ENCODE results near the gene GPR150.

The GPR150 gene

DNA sequence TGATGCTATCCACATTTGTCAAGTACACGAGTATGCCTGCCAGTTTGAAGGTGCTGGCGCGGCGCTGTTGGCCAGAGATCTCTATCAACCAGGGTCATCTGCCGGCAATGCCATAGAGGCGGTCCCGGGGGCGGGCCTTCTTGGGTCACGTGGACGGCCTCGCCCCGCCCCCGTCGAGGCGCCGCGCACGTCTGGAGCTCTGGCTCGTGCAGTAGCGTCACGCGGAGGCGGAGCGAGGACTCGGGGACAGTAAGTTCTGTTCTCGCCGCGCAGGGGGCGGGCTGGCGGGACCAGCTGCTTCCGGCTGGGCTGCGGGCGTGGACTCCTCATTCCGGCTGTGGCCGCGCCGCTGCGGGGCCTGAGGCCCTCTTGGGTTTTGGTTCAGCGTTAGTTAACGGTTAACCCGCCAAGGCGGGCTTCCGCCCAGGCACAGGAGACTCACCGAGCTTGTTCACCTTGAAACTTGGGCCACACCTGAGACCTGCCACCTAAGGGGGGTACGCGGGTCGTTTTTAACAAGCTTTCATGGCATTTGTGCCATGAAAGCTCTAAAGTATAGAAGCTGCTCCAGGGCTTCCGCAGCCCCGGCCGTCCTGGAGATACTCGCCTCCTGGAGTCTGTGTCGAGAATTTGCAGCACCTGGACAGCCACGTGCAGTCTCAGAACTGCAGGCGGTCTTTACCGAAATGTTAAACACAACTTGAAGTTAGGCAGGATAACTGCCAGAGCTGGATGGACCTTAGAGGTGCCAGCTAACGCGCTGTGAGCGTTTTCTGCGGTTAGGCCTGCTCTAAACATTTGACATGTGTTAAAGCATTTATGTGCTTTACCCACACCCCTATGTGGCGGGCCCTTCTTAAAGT lies 26.9 kb downstream of the GPR150 start, which contains the start of gene RFESD:
Gene RFESD (plus strand): TSS at position 209 of the 863 bp plus-strand sequence. CDS start 5,495 bp downstream, outside the sequence.
- H3K4me1 ChIP-seq (ENCODE audit: control insufficient read depth, low read length): peaks cover 30% of the 10 kb centered on the region
- H3K79me2 ChIP-seq (ENCODE audit: control insufficient read depth, low read length): no peaks in the 10 kb centered on the region
- H4K20me1 ChIP-seq (ENCODE audit: control insufficient read depth, insufficient read depth, low read depth, low read length): no peaks in the 10 kb centered on the region
- H3K27ac ChIP-seq (ENCODE audit: low read depth, low read length): peak within 1 kb of the TSS; percentile 45
- H3F3A ChIP-seq (ENCODE audit: control insufficient read depth, insufficient read depth): no peaks in the 10 kb centered on the region
- peak within 1 kb of the TSS; percentile 75 for H3K4me3 ChIP-seq (ENCODE audit: low read length)
- peak within 1 kb of the TSS; percentile 71 for H3K4me2 ChIP-seq (ENCODE audit: low read length)
- H3K36me3 ChIP-seq (ENCODE audit: control insufficient read depth, low read length): no peaks in the 10 kb centered on the region
- H3K27me3 ChIP-seq (ENCODE audit: control insufficient read depth, low read length): no peaks in the 10 kb centered on the region
- H3K9me2 ChIP-seq (replicated peaks; ENCODE audit: control insufficient read depth, low read length): no peaks in the 10 kb centered on the region
- TF ChIP-seq, protein P1, sequence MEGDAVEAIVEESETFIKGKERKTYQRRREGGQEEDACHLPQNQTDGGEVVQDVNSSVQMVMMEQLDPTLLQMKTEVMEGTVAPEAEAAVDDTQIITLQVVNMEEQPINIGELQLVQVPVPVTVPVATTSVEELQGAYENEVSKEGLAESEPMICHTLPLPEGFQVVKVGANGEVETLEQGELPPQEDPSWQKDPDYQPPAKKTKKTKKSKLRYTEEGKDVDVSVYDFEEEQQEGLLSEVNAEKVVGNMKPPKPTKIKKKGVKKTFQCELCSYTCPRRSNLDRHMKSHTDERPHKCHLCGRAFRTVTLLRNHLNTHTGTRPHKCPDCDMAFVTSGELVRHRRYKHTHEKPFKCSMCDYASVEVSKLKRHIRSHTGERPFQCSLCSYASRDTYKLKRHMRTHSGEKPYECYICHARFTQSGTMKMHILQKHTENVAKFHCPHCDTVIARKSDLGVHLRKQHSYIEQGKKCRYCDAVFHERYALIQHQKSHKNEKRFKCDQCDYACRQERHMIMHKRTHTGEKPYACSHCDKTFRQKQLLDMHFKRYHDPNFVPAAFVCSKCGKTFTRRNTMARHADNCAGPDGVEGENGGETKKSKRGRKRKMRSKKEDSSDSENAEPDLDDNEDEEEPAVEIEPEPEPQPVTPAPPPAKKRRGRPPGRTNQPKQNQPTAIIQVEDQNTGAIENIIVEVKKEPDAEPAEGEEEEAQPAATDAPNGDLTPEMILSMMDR (IDR thresholded peaks at IDR 0.05; ENCODE audit: low read depth, low read length, poor library complexity, severe bottlenecking): no peak
- TF ChIP-seq EZH2phosphoT487 (IDR thresholded peaks at IDR 0.05; ENCODE audit: borderline replicate concordance, low read length): no peak
- H3K9me3 ChIP-seq (ENCODE audit: control insufficient read depth, insufficient read depth, low read length): no peaks in the 10 kb centered on the region

- H3K36me3 ChIP-seq (ENCODE audit: control insufficient read depth, low read length): no peaks in the 10 kb centered on the region
- H3K9me3 ChIP-seq (ENCODE audit: control insufficient read depth, insufficient read depth, low read length): no peaks in the 10 kb centered on the region
- H3K27me3 ChIP-seq (ENCODE audit: control insufficient read depth, low read length): no peaks in the 10 kb centered on the region
- peak overlapping the region; percentile 75 for H3K4me3 ChIP-seq (ENCODE audit: low read length)
- TF ChIP-seq, protein P1 (IDR thresholded peaks at IDR 0.05; ENCODE audit: low read depth, low read length, poor library complexity, severe bottlenecking): no peak
- TF ChIP-seq EZH2phosphoT487 (IDR thresholded peaks at IDR 0.05; ENCODE audit: borderline replicate concordance, low read length): no peak
- H3K27ac ChIP-seq (ENCODE audit: low read depth, low read length): no peak overlapping the region
- H3F3A ChIP-seq (ENCODE audit: control insufficient read depth, insufficient read depth): no peaks in the 10 kb centered on the region
- H3K9me2 ChIP-seq (replicated peaks; ENCODE audit: control insufficient read depth, low read length): no peaks in the 10 kb centered on the region
- H4K20me1 ChIP-seq (ENCODE audit: control insufficient read depth, insufficient read depth, low read depth, low read length): no peaks in the 10 kb centered on the region
- H3K4me2 ChIP-seq (ENCODE audit: low read length): peak overlapping the region; percentile 71
- H3K4me1 ChIP-seq (ENCODE audit: control insufficient read depth, low read length): peaks cover 30% of the 10 kb centered on the region
- H3K79me2 ChIP-seq (ENCODE audit: control insufficient read depth, low read length): no peaks in the 10 kb centered on the region
These were observed 28.3 kb downstream of the GPR150 start for GRCh38 chr5:95647886-95648860.

DNA sequence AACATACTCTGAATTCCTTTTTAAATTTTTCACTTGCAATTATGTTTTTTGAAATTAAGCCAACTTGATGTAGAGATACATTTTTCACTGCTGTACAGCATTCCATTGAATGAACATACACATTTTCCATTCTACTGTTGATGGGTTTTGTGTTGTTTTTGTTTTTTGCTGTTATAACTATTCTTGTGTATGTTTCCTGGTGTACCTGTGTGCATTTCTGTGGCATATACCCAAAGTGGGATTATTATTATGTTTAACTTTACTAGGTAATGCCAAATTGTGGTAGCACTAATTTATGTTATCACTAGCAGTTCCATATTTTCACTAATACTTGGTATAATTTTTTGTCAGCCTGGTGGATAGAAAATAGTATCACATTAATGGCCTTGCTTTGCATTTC lies 29.4 kb downstream of the GPR150 start:
- no peaks in the 10 kb centered on the region for H3K9me3 ChIP-seq (ENCODE audit: control insufficient read depth, insufficient read depth, low read length)
- H3K4me2 ChIP-seq (ENCODE audit: low read length): no peak overlapping the region
- no peaks in the 10 kb centered on the region for H3K36me3 ChIP-seq (ENCODE audit: control insufficient read depth, low read length)
- no peaks in the 10 kb centered on the region for H3F3A ChIP-seq (ENCODE audit: control insufficient read depth, insufficient read depth)
- H3K27me3 ChIP-seq (ENCODE audit: control insufficient read depth, low read length): no peaks in the 10 kb centered on the region
- H3K79me2 ChIP-seq (ENCODE audit: control insufficient read depth, low read length): no peaks in the 10 kb centered on the region
- no peaks in the 10 kb centered on the region for H4K20me1 ChIP-seq (ENCODE audit: control insufficient read depth, insufficient read depth, low read depth, low read length)
- no peaks in the 10 kb centered on the region for H3K9me2 ChIP-seq (replicated peaks; ENCODE audit: control insufficient read depth, low read length)
- H3K4me3 ChIP-seq (ENCODE audit: low read length): no peak overlapping the region
- H3K4me1 ChIP-seq (ENCODE audit: control insufficient read depth, low read length): peaks cover 26% of the 10 kb centered on the region
- no peak overlapping the region for H3K27ac ChIP-seq (ENCODE audit: low read depth, low read length)
- TF ChIP-seq, protein P1 (IDR thresholded peaks at IDR 0.05; ENCODE audit: low read depth, low read length, poor library complexity, severe bottlenecking): no peak
- no peak for TF ChIP-seq EZH2phosphoT487 (IDR thresholded peaks at IDR 0.05; ENCODE audit: borderline replicate concordance, low read length)

Data from DOHH2 (cell line).